Measurements from ENCODE around the gene TASP1.

DNA sequence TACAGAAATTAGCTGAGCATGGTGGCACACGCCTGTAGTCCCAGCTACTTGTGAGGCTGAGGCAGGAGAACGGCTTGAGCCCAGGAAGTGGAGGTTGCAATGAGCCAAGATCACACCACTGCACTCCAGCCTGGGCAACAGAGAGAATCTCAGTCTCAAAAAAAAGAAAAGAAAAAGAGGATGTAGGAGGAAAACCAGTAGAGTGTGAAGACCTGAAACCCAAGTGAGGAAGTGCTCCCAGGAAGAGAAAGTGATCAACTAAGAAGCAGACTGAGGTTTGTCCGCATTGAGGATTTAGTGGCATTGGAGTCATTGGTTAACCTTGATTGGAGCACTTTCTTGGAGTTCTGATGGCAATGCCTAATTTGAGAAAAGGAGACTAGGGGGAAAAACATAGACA, 20.6 kb upstream of the TASP1 start:
- TF ChIP-seq, protein P1, sequence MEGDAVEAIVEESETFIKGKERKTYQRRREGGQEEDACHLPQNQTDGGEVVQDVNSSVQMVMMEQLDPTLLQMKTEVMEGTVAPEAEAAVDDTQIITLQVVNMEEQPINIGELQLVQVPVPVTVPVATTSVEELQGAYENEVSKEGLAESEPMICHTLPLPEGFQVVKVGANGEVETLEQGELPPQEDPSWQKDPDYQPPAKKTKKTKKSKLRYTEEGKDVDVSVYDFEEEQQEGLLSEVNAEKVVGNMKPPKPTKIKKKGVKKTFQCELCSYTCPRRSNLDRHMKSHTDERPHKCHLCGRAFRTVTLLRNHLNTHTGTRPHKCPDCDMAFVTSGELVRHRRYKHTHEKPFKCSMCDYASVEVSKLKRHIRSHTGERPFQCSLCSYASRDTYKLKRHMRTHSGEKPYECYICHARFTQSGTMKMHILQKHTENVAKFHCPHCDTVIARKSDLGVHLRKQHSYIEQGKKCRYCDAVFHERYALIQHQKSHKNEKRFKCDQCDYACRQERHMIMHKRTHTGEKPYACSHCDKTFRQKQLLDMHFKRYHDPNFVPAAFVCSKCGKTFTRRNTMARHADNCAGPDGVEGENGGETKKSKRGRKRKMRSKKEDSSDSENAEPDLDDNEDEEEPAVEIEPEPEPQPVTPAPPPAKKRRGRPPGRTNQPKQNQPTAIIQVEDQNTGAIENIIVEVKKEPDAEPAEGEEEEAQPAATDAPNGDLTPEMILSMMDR (IDR thresholded peaks at IDR 0.05; ENCODE audit: insufficient read depth, low read depth, low read length), result no peak
- no peak for TF ChIP-seq EZH2 (IDR thresholded peaks at IDR 0.05; ENCODE audit: insufficient read depth, low read length)
